HG02610 (cell line): ENCODE results near the gene OR52E5.

Source experiments
- ATAC-seq: cut with Tn5 transposase; IDR thresholded peaks from one replicate; pipeline ENCODE4 v1.9.1; 2021; ENCODE audit warnings: mild to moderate bottlenecking, moderate library complexity; ENCODE audit not compliant: unreplicated experiment

The OR52E5 gene

GRCh38 chr11:5932671-5933070 is 39.7 kb downstream of the OR52E5 start:
- ATAC-seq, result no peak

- ATAC-seq, result no peak
Observed at GRCh38 chr11:5933116-5933515, 40.1 kb downstream of the OR52E5 start.

DNA sequence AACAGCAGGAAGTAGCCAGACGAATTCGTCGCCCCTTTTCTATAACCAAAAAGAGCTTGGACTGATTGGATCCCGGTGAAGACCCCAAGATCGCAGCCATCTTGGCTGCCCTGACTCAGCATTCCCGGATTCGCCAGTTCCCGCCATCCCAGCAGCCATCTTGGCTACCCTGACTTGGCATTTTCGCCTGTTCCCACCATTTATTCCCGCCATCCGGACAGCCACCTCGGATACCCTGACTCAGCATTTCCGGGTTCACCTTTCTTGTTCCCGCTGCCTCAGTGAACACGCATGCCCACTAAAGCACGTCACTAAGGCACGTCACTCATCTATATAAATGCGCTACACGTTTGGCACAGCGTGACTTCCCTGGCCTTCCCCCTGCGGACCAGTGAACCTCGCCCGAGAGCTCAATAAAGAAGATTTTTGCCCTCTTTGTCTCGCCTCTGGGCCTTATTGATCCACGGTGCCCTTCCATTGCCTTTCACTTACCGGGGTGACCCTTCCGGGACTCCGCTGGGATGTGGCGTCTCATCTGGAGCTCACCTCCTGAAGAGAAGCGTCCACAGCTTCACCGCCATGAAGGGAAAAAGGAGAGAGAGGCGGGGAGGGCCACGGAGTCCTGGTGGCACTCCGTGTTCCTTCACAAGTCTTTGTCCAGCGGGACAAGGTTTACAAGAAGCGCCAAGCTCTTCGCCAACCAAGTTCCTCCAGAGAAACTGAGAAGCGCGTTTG is 45.0 kb downstream of the OR52E5 start:
- ATAC-seq, result no peak

DNA sequence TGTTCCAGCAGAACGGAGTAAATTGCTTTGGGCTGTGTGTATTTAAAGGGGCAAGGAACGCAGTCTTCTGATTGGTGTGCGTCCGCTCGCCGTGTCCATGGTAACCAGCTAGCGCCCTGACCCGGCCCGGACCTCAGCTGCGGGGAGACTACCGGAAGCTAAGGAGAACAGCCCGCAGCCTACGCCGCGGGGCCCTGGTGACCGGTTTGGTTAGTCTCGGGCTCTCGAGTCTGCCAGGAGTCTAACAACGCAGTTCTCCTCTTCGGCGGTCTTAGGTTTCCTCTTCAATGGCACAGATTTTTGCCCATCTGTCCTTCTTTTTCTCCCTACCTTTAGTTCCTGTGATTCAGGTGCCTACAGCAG is 45.6 kb downstream of the OR52E5 start:
- no peak for ATAC-seq

GRCh38 chr11:5940748-5941147 is 47.7 kb downstream of the OR52E5 start:
- no peak for ATAC-seq

DNA sequence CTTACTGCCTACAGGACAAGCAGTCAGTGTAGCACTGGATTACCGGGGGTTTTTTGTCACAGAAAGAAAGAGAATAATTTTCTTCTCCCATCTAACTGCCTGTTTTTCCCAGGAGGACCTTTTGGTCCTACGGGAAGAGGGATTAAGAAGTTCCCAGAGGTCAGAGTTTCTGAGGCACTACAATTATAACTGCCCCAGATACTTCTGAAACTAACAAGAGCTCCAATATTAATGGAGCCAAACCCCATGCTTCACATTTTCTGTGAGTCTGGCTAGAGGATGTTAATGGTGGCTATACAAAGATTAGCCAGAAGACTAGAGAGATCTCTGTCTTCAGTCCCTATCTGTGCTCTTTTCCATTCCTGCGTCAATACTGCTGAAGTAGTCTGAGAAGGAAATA is 48.9 kb downstream of the OR52E5 start, which contains the start of gene OR56A3:
OR56A3 (plus strand) TSS at position 301 of the 400 bp plus-strand sequence. CDS start 5,096 bp downstream, outside the sequence.
- no peak for ATAC-seq
